ENCODE measurements around the gene RAB3D.
"Not testable (repeated sequence)": the region's sequence is repeated elsewhere in the genome, so short reads cannot be mapped to it uniquely, and the experiment has no call there.

RAB3D gene

DNA sequence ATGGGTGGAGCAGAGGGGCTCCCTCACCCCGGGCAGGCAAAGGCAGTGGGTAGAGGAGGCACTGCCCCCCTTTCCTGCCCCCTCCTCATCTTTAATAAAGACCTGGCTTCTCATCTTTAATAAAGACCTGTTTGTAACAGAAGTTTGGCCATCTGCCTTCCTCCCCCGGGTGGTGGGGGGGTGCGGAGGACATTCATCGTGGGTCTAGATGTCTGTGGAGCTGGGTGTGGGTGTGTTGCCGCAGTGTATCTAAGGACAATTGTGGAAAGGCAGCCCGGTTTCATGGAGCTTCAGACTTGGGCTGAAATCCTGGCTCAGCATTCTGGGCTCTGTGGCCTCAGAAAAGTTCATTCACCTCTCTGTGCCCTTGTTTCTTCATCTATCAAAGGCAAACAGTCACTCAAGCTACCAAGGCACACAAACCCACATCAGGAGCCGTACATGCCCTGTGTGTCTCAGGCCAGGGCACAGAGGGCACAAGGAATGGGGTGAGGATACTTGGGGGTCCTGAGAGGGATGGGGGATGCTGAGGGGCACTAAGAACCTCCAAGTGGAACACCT, 26.2 kb upstream of the RAB3D start:
- DNase-seq, result no peak

DNA sequence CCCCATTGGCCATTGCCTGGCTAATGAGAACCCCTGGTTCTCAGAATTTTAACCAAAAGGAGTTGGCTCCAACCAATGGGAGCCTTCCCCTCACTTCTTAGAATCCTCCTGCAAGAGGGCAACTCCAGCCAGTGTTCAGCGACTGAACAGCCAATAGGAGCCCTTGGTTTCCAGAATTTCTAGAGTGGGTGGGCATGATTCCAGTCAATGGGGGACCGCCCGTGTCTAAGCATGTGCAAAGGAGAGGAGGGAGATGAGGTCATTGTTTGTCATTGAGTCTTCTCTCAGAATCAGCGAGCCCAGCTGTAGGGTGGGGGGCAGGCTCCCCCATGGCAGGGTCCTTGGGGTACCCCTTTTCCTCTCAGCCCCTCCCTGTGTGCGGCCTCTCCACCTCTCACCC, 25.5 kb upstream of the RAB3D start:
- no peak for DNase-seq

DNA sequence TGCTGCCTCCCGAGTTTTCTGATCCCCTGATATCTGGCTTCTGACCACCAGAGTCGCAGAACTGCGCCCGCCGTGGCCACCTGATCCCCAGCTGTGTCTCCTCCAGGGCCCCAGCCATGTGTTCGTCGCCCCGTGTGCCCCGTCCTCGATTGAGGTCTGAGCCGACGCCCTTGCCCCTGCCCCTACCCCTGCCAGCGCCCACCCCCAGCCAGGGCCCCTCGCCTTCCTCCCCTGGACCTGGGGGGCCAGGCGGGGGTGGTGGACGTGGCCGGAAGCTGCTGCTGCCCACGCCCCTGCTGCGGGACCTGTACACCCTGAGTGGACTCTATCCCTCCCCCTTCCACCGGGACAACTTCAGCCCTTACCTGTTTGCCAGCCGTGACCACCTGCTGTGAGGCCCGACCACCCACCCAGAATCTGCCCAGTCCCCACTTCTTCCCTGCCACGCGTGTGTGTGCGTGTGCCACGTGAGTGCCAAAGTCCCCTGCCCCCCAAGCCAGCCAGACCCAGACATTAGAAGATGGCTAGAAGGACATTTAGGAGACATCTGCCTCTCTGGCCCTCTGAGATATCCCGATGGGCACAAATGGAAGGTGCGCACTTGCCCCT, 24.9 kb upstream of the RAB3D start:
- no peak for DNase-seq

DNA sequence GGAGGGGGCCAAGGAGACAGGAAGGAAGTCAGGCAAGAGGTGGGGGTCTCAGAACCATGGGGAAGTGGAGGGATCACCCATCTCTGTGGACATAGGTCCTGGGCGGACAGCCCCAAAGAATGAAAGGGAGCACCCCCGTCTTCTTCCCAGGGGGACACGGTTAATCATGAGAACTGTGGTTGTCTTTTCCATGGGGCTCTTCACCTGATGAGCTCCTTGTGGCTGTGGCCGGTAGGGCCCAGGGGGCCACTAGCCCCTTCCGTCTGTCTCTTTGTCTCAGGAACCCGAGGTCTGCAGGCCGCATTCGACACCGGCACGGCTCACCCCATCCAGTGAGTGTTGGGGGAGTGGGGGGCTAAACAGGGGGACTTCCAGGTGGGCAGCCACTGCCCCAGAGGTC, 24.4 kb upstream of the RAB3D start:
- no peak for DNase-seq

DNA sequence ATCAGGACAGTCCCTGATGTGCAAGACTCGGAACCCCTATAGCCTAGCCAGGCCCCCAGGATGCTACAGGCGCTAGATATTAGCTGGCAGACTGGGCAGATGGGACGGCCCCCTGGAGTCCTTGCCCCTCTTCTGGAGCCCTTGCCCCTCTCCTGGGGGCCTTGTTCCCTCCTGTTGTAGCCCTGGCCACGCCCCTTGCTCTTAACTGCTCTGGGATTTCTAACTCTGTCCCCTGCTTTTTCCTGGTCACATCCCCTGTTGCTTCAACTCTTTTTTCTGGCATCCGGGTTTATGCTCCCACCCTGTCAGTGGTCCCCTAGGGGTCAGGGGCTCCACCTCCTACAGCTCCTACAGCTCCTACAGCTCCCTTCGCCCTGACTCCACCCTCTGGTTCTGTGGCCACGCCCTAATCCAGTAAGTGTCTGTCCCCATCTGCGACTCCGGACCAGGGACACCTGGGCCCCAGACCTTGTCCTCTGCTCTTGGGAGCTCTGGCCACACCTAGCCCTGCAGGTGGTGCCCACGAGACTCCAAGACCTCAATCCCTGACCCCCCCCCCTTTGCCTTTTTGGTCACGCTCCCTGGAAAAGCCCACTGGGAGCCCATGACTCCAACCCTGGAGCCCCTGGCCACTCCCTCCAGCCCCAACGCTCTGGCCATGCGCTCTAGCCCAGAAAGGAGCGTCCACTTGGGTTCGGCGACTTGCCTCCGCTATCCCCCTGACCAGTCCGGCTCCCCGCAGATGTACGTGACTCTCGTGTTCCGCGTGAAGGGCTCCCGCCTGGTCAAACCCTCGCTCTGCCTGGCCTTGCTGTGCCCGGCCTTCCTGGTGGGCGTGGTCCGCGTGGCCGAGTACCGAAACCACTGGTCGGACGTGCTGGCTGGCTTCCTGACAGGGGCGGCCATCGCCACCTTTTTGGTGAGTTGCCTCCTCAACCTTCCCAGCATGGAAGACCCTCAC, 22.6 kb upstream of the RAB3D start:
- DNase-seq, result no peak

DNA sequence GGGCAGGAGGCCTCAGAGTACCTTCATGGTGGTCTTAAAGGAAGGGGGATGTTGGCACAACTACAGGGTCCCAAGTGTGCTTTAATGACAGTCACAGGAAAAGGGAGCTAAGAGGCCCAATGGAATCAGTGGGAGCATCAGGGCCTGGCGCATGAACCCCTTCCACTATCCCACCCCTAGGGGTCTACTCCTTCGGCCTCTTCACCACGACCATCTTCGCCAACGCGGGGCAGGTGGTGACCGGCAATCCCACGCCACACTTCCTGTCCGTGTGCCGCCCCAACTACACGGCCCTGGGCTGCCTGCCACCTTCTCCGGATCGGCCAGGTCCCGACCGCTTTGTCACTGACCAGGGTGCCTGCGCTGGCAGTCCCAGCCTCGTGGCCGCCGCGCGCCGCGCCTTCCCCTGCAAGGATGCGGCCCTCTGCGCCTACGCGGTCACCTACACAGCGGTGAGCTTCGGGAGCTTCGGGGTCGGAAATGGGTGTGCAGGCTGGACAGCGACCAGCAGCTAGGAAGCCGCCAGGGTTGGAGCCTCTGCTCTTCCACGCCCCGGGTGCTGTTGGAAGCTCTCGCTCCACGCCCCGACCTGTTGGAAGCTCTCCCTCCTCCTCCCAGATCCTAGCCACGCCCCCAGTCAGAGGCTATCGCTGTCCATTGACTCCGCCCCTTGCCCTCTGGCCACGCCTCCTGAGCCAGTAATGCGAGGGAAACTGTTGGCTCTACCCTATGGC, 21.7 kb upstream of the RAB3D start:
- DNase-seq, result no peak

DNA sequence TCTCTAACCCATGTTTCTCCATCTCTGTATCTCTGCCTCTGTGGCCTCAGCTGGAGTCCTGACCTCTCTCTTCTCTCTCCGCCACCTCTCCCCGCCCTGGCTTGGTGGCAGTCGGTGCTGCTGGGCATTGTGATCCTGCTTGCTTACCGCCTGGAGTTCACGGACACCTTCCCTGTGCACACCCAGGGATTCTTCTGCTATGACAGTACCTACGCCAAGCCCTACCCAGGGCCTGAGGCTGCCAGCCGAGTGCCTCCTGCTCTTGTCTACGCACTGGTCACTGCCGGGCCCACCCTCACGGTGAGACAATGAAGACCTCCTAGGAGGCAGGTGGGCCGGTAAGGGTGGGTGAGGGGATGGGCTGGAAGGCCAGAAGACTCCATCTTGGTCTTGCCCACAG, 20.0 kb upstream of the RAB3D start:
- DNase-seq, result no peak

DNA sequence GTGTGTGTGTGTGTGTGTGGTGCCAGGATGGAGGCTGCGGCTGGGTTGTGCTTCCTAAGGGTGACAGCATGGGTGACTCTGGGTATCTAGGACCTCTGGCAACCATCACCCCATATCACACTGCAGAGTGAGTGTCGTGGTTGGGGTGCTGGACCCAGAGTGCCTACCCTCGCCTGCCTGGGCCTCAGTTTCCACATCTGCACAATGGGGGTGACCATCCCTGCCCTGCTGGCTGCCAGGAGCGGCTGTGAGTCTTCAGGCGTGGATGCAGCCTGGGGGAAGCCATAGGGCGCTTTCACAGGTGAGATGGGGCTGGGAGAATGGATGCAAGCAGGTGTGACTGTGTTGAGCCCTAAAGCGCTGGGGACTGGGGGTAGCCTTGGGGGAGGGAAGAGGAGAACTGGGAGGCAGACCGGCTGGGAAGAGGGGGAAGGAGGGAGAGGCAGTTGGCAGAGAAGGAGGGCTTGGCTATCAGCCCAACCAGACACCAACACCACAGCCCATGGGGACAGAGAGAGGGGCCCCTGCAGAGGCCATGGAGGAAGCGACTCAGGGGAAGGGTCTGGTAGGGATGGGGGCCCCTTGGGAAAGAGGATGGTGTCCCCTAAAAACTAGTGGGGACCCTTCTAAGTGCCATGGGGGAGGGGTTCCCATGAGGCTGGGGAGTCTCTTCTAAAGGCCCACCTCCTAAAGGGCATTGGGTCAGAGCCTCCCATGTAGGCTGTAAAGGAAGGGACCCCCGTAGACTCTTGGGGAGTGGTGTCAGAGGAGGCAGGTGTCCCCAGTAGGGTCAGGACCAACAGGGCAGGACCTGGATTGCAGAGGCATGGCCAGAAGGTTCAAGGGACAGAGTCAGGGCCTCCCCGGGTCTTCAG, 17.5 kb upstream of the RAB3D start:
- no peak for DNase-seq

DNA sequence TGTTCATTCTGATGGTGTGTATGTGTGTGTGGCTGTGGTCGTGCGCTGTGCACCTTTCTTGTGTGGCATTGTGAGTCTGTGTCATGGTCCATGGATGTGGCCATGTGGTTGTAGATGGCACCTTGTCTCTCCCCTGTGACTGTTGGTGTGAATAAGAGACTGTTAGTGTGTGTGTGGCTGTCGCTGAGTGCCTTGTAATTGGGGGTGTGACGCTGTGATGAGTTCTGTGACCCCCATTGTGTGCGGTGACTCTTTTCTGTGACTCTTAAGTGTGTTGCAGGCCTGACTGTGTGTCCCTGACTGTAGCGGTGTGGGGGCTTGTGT, 16.6 kb upstream of the RAB3D start:
- no peak for DNase-seq

DNA sequence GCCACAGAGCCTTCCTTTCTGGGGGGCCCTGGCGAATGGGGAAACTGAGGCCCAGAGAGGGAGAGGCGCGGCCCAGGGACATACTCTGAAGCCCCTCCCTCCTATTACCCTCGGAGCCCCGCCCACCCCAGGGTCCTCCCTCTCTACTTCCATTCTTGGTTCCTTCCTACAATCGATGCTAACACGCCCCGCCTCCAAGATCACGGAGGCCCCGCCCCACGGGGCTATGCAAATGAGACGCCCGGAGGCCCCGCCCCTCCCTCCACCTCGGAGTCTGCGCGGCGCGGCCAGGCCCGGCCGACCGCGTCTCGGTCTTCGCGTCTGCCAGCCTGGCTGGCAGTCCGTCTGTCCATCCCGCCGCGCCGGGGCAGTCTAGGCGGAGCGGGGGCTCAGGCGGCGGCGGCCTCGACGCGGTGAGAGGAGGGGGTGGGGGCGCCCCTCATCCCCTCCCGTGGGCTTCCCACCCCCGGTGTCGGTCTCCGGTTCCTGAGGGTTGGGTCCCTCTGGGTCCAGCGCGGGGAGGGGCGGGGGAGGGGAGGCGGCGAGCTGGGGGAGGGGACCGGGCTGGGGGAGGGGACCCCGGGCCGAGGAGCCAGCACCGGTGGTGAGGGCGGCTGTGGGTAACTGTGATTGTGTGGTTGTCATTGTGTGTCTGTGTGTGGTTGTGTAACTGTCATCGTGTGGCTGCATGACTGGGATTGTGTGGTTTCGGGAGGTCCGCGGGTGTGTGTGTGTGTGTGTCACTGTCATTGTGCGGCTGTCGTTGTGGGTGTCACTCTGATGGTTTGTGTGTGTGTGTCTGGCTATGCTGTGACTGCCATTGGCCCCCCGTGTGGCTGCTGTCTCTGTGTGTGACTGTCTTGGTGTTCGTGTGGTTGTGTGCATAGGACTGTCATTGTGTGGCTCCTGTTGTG, 16.0 kb upstream of the RAB3D start, which contains the start of gene PLPPR2:
Gene PLPPR2 (plus strand): TSS at position 273 of the 914 bp plus-strand sequence. CDS start 2,242 bp downstream, outside the sequence.
- DNase-seq, result peak; percentile 56

DNA sequence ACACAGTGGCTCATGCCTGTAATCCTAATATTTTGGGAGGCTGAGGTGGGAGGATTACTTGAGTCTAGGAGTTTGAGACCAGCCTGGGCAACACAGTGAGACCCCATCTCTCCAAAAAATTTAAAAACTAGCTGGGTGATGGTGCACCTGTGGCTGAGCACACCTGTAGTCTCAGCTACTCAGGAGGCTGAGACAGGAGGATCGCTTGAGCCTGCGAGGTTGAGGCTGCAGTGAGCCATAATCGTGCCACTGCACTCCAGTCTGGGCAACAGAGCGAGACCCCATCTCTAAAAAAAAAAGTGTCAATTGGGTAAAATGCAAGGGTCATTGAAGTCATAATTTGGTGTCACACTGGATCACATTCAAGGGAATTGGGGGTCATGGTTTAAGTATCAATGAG, 14.6 kb upstream of the RAB3D start:
- not testable (repeated sequence) for DNase-seq

DNA sequence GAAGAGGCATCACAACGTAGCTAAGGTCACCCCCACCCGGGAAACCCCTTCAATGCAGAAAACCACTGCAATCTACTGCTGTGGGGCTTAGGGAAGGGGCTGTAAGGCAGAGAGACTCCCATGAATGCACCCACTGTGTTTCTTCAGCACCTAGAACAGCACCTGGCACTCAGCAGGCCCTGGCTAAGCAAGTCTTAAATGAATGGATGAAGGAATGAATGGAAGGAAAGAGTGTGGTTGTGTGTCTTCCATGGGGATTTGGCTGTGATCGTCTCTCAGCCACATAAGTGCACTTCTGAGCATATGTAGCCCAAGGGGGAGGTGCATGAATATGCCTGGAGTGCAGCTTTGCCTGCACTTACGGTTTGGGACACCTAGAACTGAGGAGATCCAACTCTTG, 9.7 kb upstream of the RAB3D start:
- DNase-seq, result no peak

DNA sequence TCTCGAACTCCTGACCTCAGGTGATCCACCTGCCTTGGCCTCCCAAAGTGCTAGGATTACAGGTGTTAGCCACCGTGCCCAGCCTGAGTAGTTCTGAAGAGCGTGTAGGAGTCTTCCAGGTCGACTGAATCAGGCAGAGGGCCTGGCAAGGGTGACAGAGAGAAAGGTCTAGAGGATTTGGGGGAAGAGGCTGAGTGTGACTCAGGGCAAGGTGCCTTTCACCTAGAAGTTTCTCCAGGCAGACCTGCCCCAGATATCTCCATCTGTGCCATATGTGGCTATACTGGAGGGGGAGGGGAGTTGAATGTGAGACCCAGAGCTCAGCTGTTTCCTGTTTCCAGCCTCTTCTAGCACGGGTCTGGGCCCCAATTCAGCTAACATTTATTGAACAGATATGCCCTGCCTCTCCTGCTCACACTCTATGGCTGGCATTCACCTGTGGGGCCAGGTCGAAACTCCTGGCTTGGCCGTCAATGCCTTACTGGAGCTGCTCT, 8.1 kb upstream of the RAB3D start:
- DNase-seq, result no peak

DNA sequence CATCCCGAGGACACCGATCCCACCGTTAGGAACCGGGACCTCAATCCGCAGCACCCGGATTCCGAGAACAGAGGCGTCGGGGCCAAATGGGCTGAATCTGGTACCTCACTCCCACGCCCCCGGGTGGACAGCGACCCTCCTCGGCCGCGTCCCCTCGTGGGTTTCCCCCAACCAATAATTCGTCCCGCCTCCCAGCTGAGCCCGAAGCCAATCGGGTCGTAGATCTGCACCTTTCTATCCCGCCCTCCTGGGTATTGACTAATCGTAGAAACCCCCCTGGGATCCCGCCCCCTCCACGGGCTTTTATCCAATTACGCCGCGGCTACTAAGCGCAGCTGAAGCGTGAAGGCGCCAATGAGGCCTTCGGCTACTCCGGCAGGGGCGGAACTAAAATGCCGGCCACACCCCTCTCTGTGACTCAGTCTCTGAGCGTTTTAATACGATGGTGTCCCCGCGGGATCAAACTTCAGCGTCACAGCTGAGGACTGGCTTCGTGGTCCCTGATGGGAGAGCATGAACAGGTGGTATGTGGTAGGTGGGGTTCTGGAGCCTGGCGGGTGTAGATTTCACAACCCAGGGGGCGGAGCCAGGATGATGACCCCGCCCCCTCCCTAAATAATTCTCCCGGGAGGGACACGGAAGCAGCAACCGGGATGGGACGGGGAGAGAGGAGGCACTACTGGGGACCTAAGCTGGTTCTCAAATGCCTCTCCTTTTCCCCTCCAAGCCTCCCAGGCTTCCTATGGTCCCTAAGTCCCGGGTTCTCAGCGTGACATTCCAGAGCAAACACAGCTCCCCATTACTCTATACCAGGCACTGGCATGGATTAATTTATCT, 6.9 kb upstream of the RAB3D start, which contains the start of the genes CCDC159 and TMEM205:
Gene CCDC159 (plus strand): TSS at position 416 of the 837 bp plus-strand sequence. CDS start 88 bp downstream, at position 504.
Gene TMEM205 (minus strand): TSS at position 165 of the 837 bp plus-strand sequence. CDS start 649 bp downstream, outside the sequence.
- peak; percentile 97 for DNase-seq

DNA sequence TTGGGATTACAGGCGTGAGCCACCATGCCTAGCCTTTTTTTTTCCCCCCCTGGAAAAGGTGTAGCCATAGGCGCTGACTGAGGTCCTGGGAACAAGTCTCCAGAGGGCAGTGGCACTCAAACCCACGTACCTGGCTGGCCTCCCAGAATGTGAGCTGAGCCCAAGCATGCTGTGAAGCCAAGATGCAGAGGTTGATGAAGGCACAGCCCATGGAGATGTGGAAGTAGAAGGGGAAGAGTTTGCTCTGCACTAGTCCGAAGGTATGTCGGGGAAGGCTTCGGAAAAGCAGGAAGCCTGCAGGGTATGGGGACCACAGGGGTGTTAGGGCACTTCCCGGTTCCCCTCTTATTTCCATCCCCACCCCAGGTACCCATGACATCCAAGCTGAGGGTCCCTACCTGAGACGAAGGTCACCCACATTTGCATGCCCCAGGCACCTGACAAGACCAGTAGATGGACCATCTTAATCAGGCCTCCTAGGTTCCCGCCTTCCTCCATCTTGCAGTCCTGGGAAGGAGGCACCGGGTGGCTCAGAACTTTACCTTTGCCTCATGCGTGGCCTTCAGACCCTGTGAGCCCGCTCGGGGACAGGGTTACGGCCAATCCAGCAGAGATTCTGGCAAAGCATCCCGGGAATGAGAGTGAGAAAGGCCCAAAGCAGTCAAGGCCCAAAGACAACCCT, 5.8 kb upstream of the RAB3D start:
- peak; percentile 1 for DNase-seq

DNA sequence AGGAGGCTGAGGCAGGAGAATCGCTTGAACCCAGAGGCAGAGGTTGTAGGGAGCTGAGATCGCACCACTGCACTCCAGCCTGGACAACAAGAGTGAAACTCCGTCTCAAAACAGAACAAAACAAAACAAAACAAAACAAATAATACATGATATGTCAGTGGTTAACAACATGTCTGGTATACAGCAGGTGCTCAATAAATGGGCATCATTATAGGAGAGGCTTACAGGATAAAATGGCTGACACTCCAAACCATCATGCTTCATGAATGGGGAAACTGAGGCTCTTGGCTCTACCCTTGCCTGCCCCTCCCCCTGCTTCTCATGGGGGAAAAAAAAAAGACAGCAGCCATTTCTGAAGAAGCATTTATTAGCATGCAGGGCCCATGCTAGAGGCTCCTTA, 3.0 kb upstream of the RAB3D start:
- DNase-seq, result no peak

DNA sequence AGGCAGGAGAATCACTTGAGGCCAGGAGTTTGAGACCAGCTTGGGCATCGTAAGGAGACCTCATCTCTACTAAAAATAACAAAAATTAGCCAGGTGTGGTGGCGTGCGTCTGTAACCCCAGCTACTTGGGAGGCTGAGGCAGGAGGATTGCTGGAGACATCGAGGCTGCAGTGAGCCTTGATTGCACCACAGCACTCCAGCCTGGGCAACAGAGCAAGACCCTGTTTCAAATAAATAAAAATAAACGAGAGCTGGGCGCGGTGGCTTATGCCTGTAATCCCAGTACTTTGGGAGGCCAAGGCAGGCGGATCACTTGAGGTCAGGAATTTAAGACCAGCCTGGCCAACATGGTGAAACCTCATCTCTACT, 626 bp upstream of the RAB3D start:
- not testable (repeated sequence) for DNase-seq

DNA sequence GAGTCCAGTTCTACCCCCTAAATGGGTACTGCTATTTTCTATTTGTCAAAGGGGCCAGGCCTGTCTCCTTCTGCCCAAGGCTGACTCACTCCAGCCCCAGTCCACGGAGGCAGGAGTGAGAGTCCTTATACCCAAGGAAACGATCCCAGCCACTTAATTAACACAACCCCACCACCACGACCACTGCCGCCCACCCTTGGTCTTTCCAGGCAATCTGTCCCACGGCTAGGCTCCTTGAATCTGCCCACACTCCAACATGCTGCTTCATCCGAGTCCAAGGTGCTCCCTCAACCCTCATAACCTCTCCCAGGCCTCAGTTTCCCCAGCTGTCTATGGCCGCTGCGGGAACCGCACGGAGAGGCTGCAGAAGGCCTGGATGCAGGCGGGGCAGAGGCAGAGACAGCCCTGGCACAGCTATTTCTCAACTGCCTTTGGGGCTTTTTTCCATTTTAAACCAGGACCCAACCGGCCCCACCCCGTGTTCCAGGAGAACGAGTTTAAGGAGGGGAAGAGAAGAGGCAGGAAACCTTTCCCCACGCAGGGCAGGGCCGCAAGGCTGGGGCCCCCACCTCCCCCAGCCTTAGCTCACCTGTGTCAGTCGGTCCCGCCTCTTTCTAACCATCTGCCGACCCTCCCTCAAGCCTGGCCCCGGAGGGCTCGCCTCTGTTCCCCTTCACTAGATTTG, 746 bp downstream of the RAB3D start:
- DNase-seq, result no peak

DNA sequence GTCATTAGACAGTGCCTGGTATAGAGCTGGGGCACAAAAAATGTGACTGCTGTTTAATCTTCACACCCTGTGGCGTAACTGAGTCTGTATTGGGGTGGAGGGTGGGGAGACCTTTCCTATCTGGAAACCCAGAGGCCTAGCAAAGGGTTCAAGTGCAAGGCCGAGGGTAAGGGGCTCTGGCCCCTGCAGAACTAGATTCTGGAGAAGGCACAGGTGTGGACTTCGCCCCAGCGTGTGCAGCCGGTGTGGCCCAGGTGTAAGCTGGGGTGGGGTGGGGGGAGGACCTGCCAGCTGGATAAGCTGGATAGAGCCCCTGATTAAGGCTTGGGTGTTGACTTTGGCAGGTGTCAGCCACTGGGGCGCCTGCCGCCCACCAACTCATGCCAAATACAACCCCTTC, 1.3 kb downstream of the RAB3D start:
- no peak for DNase-seq
